Activated T-helper 9 cell treated with anti-CD3 and anti-CD28 coated beads, Interleukin-2, amount 50 U/mL, for 16 hours (primary cell): ENCODE measurements around the gene CARD18.
"Not testable (repeated sequence)": the region's sequence is repeated elsewhere in the genome, so short reads cannot be mapped to it uniquely, and the experiment has no call there.

Experiments used
- DNase-seq: peaks from one replicate; pipeline ENCODE4 v3.0.0-alpha.2; 2020; ENCODE audit warnings: low read depth

CARD18 gene

GRCh38 chr11:105132716-105133511, 6.7 kb downstream of the CARD18 start:
- no peak for DNase-seq

- DNase-seq = no peak
Observed at GRCh38 chr11:105130189-105130813, 9.3 kb downstream of the CARD18 start.

- no peak for DNase-seq
Observed at GRCh38 chr11:105124756-105125155, 14.8 kb downstream of the CARD18 start.

GRCh38 chr11:105111145-105111944, 28.2 kb downstream of the CARD18 start:
- DNase-seq = no peak

- DNase-seq = no peak
Observed at GRCh38 chr11:105110688-105111030, 28.9 kb downstream of the CARD18 start.

GRCh38 chr11:105109855-105110687, 29.5 kb downstream of the CARD18 start:
- DNase-seq = no peak

- no peak for DNase-seq
Observed at GRCh38 chr11:105109321-105109720, 30.2 kb downstream of the CARD18 start.

GRCh38 chr11:105108247-105108646, 31.3 kb downstream of the CARD18 start:
- no peak for DNase-seq

GRCh38 chr11:105107226-105107825, 32.2 kb downstream of the CARD18 start:
- not testable (repeated sequence) for DNase-seq

GRCh38 chr11:105106140-105106539, 33.4 kb downstream of the CARD18 start:
- DNase-seq = no peak

GRCh38 chr11:105104292-105104691, 35.3 kb downstream of the CARD18 start:
- DNase-seq = no peak

- DNase-seq = no peak
Observed at GRCh38 chr11:105103336-105103735, 36.2 kb downstream of the CARD18 start.

- DNase-seq = not testable (repeated sequence)
Observed at GRCh38 chr11:105102079-105102581, 37.4 kb downstream of the CARD18 start.

- DNase-seq = no peak
Observed at GRCh38 chr11:105100981-105101630, 38.5 kb downstream of the CARD18 start.

- DNase-seq = no peak
Observed at GRCh38 chr11:105100206-105100605, 39.4 kb downstream of the CARD18 start.

- not testable (repeated sequence) for DNase-seq
Observed at GRCh38 chr11:105099594-105099993, 40.0 kb downstream of the CARD18 start.

- DNase-seq = no peak
Observed at GRCh38 chr11:105092256-105093239, 47.0 kb downstream of the CARD18 start.
